ENCODE results near the gene SPOCK1. TPM values are rescaled to one million over a fixed set of nuclear protein-coding genes. Genes with fewer than 3 reads are reported as not detected.

Gene SPOCK1
- total and polyA plus RNA-seq, 2 of the 13 experiments (the other 11 are each of a cell fraction or from before 2014, with no cell fraction given): 0.18 to 0.29 TPM

DNA sequence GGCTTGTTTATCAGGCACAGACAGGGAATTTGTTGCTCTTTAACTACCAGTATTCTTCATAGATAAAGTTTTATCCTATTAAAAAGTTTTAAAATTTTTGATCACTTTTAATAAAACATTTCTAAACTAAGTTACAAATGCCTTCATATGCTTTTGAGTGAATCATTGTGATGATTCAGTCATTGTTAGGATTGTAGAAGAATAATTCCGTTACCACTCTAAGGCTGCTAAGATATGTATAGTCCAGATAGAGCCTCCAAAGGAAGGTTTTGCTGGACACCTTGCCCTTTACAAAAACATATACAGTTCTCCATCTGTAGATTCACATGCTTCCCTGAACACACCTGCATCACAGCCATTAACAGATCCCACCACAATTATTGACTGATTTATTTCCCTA is 233.7 kb downstream of the SPOCK1 start:
- no peak for FAIRE-seq
- 24% methylated on average over 1 of the region's 1 CpG for WGBS (ENCODE audit: low lambda C conversion rate)
- Histone ChIP-seq H3K4me2 (ENCODE audit: low read depth, low read length) (no peak overlapping the region), H3K36me3 (replicated peaks in 1 of 2; ENCODE audit: control insufficient read depth in 1 of 2, insufficient read depth in 2 of 2, low read length in 2 of 2) (no peaks in the 10 kb centered on the region), H3K9ac (ENCODE audit: insufficient read depth, low read depth, low read length) (no peak overlapping the region), H3K27me3 (ENCODE audit: control insufficient read depth in 1 of 2, insufficient read depth in 2 of 2, low read length in 2 of 2) (peaks cover 0 to 1% of the 10 kb centered on the region in 2 experiments; a peak in 1 of 5 replicates), H3K4me3 (replicated peaks in 1 of 3; ENCODE audit: insufficient read depth in 1 of 3, low read depth in 2 of 3, low read length in 3 of 3) (no peak overlapping the region), H3K9me3 (ENCODE audit: low read length) (no peaks in the 10 kb centered on the region), H4K20me1 (ENCODE audit: insufficient read depth, low read length) (no peaks in the 10 kb centered on the region), H3K79me2 (ENCODE audit: insufficient read depth, low read length) (no peaks in the 10 kb centered on the region), H3K4me1 (ENCODE audit: insufficient read depth, low read length) (no peaks in the 10 kb centered on the region), H2AFZ (ENCODE audit: low read length) (no peak overlapping the region), H3K27ac (ENCODE audit: extremely low read length, insufficient read depth, low read length) (no peak overlapping the region)
- TF ChIP-seq EHMT2 (IDR thresholded peaks at IDR 0.05; ENCODE audit: borderline replicate concordance, low read depth, low read length) (no peak), ADNP (CRISPR knock-in tag; IDR thresholded peaks at IDR 0.05) (no peak)
- TF ChIP-seq, protein P1, sequence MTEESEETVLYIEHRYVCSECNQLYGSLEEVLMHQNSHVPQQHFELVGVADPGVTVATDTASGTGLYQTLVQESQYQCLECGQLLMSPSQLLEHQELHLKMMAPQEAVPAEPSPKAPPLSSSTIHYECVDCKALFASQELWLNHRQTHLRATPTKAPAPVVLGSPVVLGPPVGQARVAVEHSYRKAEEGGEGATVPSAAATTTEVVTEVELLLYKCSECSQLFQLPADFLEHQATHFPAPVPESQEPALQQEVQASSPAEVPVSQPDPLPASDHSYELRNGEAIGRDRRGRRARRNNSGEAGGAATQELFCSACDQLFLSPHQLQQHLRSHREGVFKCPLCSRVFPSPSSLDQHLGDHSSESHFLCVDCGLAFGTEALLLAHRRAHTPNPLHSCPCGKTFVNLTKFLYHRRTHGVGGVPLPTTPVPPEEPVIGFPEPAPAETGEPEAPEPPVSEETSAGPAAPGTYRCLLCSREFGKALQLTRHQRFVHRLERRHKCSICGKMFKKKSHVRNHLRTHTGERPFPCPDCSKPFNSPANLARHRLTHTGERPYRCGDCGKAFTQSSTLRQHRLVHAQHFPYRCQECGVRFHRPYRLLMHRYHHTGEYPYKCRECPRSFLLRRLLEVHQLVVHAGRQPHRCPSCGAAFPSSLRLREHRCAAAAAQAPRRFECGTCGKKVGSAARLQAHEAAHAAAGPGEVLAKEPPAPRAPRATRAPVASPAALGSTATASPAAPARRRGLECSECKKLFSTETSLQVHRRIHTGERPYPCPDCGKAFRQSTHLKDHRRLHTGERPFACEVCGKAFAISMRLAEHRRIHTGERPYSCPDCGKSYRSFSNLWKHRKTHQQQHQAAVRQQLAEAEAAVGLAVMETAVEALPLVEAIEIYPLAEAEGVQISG (CRISPR knock-in tag; IDR thresholded peaks at IDR 0.05): no peak
- ATAC-seq: no peak
- DNase-seq (ENCODE audit: low spot score): no peak
- BruUV-seq (replicated peaks): no TSS peak
- ChIA-PET POLR2A (no interaction called here), CTCF (ENCODE audit: low intra/inter-chr PET ratio, low total read pairs) (no interaction called here)
- in situ Hi-C loops (cut with HindIII; ENCODE audit: extremely low pct_ligation_motif_present, low pct_unique_long_range_greater_than_20kb) (no loop called here), intact Hi-C loops (cut with micrococcal nuclease; ENCODE audit: unreplicated experiment) (no loop called here)

DNA sequence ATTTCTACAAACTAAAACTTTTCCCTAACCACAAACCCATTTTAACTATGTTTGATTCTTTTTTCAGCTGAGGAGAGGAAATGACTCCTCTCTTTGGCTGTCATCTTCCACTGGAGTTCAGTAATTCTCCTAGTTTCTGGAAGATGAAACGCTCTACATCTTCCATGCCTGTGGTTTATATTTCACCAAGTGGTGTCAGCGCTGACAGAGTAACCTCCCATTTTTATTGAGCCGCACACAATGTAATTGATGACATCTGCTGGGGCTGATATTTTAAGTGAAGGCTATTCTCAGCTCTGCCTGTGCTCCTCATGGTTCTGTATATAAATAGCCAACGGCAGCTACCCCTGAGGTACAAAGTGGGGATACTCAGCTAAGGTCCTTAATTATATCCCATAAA is 234.6 kb downstream of the SPOCK1 start:
- peaks cover 0 to 1% of the 10 kb centered on the region in 2 experiments; a peak in 1 of 5 replicates for H3K27me3 ChIP-seq (ENCODE audit: control insufficient read depth in 1 of 2, insufficient read depth in 2 of 2, low read length in 2 of 2)
- WGBS (ENCODE audit: low lambda C conversion rate): 44% methylated on average over 4 of the region's 4 CpGs
- H3K4me3 ChIP-seq (replicated peaks in 1 of 3; ENCODE audit: insufficient read depth in 1 of 3, low read depth in 2 of 3, low read length in 3 of 3): no peak overlapping the region
- POLR2A ChIA-PET: no interaction called here
- H4K20me1 ChIP-seq (ENCODE audit: insufficient read depth, low read length): no peaks in the 10 kb centered on the region
- CTCF ChIA-PET (ENCODE audit: low intra/inter-chr PET ratio, low total read pairs): no interaction called here
- no peak overlapping the region for H3K27ac ChIP-seq (ENCODE audit: extremely low read length, insufficient read depth, low read length)
- H3K79me2 ChIP-seq (ENCODE audit: insufficient read depth, low read length): no peaks in the 10 kb centered on the region
- no peak for DNase-seq (ENCODE audit: low spot score)
- no peak for ATAC-seq
- in situ Hi-C loops (cut with HindIII; ENCODE audit: extremely low pct_ligation_motif_present, low pct_unique_long_range_greater_than_20kb) (no loop called here), intact Hi-C loops (cut with micrococcal nuclease; ENCODE audit: unreplicated experiment) (no loop called here)
- no TSS peak for BruUV-seq (replicated peaks)
- no peaks in the 10 kb centered on the region for H3K4me1 ChIP-seq (ENCODE audit: insufficient read depth, low read length)
- H3K9ac ChIP-seq (ENCODE audit: insufficient read depth, low read depth, low read length): no peak overlapping the region
- no peak overlapping the region for H2AFZ ChIP-seq (ENCODE audit: low read length)
- no peak overlapping the region for H3K4me2 ChIP-seq (ENCODE audit: low read depth, low read length)
- H3K9me3 ChIP-seq (ENCODE audit: low read length): no peaks in the 10 kb centered on the region
- FAIRE-seq: no peak
- H3K36me3 ChIP-seq (replicated peaks in 1 of 2; ENCODE audit: control insufficient read depth in 1 of 2, insufficient read depth in 2 of 2, low read length in 2 of 2): no peaks in the 10 kb centered on the region
- TF ChIP-seq GABPB1 (CRISPR knock-in tag; IDR thresholded peaks at IDR 0.05) (no peak), ZSCAN9 (CRISPR knock-in tag; IDR thresholded peaks at IDR 0.05; ENCODE audit: borderline replicate concordance) (no peak), ZNF670 (CRISPR knock-in tag; IDR thresholded peaks at IDR 0.05; ENCODE audit: borderline replicate concordance) (no peak), TEAD3 (CRISPR knock-in tag; optimal IDR thresholded peaks at IDR 0.05; ENCODE audit: borderline replicate concordance) (no peak), HNF4A (CRISPR knock-in tag; IDR thresholded peaks at IDR 0.05) (no peak), STAT5B (CRISPR knock-in tag; IDR thresholded peaks at IDR 0.05) (no peak)
- TF ChIP-seq, protein P2, sequence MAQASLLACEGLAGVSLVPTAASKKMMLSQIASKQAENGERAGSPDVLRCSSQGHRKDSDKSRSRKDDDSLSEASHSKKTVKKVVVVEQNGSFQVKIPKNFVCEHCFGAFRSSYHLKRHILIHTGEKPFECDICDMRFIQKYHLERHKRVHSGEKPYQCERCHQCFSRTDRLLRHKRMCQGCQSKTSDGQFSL (CRISPR knock-in tag; IDR thresholded peaks at IDR 0.05): no peak
- TF ChIP-seq, protein P3, sequence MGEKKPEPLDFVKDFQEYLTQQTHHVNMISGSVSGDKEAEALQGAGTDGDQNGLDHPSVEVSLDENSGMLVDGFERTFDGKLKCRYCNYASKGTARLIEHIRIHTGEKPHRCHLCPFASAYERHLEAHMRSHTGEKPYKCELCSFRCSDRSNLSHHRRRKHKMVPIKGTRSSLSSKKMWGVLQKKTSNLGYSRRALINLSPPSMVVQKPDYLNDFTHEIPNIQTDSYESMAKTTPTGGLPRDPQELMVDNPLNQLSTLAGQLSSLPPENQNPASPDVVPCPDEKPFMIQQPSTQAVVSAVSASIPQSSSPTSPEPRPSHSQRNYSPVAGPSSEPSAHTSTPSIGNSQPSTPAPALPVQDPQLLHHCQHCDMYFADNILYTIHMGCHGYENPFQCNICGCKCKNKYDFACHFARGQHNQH (CRISPR knock-in tag; IDR thresholded peaks at IDR 0.05): no peak
- TF ChIP-seq, protein P4, sequence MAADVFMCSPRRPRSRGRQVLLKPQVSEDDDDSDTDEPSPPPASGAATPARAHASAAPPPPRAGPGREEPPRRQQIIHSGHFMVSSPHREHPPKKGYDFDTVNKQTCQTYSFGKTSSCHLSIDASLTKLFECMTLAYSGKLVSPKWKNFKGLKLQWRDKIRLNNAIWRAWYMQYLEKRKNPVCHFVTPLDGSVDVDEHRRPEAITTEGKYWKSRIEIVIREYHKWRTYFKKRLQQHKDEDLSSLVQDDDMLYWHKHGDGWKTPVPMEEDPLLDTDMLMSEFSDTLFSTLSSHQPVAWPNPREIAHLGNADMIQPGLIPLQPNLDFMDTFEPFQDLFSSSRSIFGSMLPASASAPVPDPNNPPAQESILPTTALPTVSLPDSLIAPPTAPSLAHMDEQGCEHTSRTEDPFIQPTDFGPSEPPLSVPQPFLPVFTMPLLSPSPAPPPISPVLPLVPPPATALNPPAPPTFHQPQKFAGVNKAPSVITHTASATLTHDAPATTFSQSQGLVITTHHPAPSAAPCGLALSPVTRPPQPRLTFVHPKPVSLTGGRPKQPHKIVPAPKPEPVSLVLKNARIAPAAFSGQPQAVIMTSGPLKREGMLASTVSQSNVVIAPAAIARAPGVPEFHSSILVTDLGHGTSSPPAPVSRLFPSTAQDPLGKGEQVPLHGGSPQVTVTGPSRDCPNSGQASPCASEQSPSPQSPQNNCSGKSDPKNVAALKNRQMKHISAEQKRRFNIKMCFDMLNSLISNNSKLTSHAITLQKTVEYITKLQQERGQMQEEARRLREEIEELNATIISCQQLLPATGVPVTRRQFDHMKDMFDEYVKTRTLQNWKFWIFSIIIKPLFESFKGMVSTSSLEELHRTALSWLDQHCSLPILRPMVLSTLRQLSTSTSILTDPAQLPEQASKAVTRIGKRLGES (CRISPR knock-in tag; IDR thresholded peaks at IDR 0.05; ENCODE audit: borderline replicate concordance): no peak
